MM.1S (cell line): Measurements from ENCODE around the gene NPW.

ENCODE experiments used
- DNase-seq: peaks from one replicate; pipeline ENCODE4 v3.0.0-alpha.2; 2015
- H2AFZ ChIP-seq: fragments of 300-600 bp; sonication (generic); 2 replicates; pipeline ENCODE4 v1.6.0; 2016; ENCODE audit warnings: antibody characterized with exemption, low read length
- H3F3A ChIP-seq: fragments of 300-600 bp; sonication (generic); 2 replicates; pipeline ENCODE4 v1.6.1; 2016; ENCODE audit warnings: mild to moderate bottlenecking, antibody characterized with exemption, low read length, moderate library complexity, mixed read lengths; ENCODE audit not compliant: insufficient read depth
- H3K27ac ChIP-seq: fragments of 300-600 bp; sonication (generic); 2 replicates; pipeline ENCODE4 v1.5.1; 2016; ENCODE audit warnings: mild to moderate bottlenecking, low read length
- H3K27me3 ChIP-seq: fragments of 300-600 bp; sonication (generic); replicated peaks from 2 replicates; pipeline ENCODE4 v1.6.0; 2016; ENCODE audit warnings: low read length; ENCODE audit not compliant: insufficient read depth
- H3K36me3 ChIP-seq: fragments of 300-600 bp; sonication (generic); replicated peaks from 2 replicates; pipeline ENCODE4 v1.6.1; 2016; ENCODE audit warnings: mild to moderate bottlenecking, low read length, mixed read lengths; ENCODE audit not compliant: insufficient read depth
- H3K4me1 ChIP-seq: fragments of 300-600 bp; sonication (generic); 2 replicates; pipeline ENCODE4 v1.6.1; 2016; ENCODE audit warnings: low read length, mixed read lengths
- H3K4me2 ChIP-seq: fragments of 300-600 bp; sonication (generic); 2 replicates; pipeline ENCODE4 v1.6.0; 2016; ENCODE audit warnings: low read depth, low read length
- H3K4me3 ChIP-seq: fragments of 300-600 bp; sonication (generic); 2 replicates; pipeline ENCODE4 v1.5.1; 2016; ENCODE audit warnings: low read length, mixed read lengths
- H3K79me2 ChIP-seq: fragments of 300-600 bp; sonication (generic); 2 replicates; pipeline ENCODE4 v1.6.1; 2016; ENCODE audit warnings: mixed run types, low read length, mixed read lengths
- H3K9ac ChIP-seq: fragments of 300-600 bp; sonication (generic); 2 replicates; pipeline ENCODE4 v1.6.1; 2016; ENCODE audit warnings: low read length, mixed read lengths
- H3K9me2 ChIP-seq: fragments of 300-600 bp; sonication (generic); replicated peaks from 2 replicates; pipeline ENCODE4 v1.6.1; 2016; ENCODE audit warnings: mild to moderate bottlenecking, low read length, mixed read lengths; ENCODE audit not compliant: insufficient read depth
- H3K9me3 ChIP-seq: fragments of 300-600 bp; sonication (generic); replicated peaks from 2 replicates; pipeline ENCODE4 v1.6.1; 2016; ENCODE audit warnings: mild to moderate bottlenecking, low read length, mixed read lengths; ENCODE audit not compliant: insufficient read depth
- H4K20me1 ChIP-seq: fragments of 300-600 bp; sonication (generic); 2 replicates; pipeline ENCODE4 v1.6.1; 2016; ENCODE audit warnings: mild to moderate bottlenecking, low read length, moderate library complexity, mixed read lengths; ENCODE audit not compliant: insufficient read depth
- EZH2 ChIP-seq: fragments of 300-600 bp; sonication (generic); optimal IDR thresholded peaks from 2 replicates; pipeline ENCODE3; 2017; ENCODE audit warnings: low read depth, mild to moderate bottlenecking, antibody characterized with exemption, low read length, mixed read lengths
- EZH2phosphoT487 ChIP-seq: fragments of 300-600 bp; sonication (generic); IDR thresholded peaks from 2 replicates; pipeline ENCODE4 v1.6.1; 2018; ENCODE audit warnings: antibody characterized with exemption, low read length
- TF ChIP-seq, protein P1 (sequence below): fragments of 300-600 bp; sonication (generic); IDR thresholded peaks from 2 replicates; pipeline ENCODE4 v1.5.1; 2016; ENCODE audit warnings: antibody characterized with exemption, low read length, mixed read lengths

The NPW gene

DNA sequence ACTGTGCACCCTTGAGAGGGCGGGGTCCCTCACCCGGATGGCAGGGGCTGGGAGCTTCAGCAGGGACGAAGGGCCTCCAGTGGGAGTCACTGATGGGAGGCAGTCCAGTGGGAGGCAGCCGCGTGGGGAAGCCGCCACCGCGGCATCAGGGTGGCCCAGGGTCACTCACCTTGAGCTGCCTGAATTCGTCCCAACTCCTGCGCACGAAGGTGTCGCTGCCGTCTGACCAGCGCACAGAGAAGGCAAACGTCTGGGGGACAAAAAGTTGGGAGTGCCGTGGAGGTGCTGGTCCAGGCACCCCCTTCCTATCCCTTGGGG is 38.9 kb upstream of the NPW start:
- H3K4me1 ChIP-seq: peaks cover 14% of the 10 kb centered on the region
- H3K79me2 ChIP-seq: peaks cover 13% of the 10 kb centered on the region
- no peak overlapping the region for H3K4me2 ChIP-seq
- no peak for DNase-seq
- H3K9me3 ChIP-seq: no peaks in the 10 kb centered on the region
- no peak overlapping the region for H3K27ac ChIP-seq
- H3F3A ChIP-seq: peaks cover 27% of the 10 kb centered on the region
- TF ChIP-seq EZH2phosphoT487 (no peak), EZH2 (no peak)
- TF ChIP-seq, protein P1, sequence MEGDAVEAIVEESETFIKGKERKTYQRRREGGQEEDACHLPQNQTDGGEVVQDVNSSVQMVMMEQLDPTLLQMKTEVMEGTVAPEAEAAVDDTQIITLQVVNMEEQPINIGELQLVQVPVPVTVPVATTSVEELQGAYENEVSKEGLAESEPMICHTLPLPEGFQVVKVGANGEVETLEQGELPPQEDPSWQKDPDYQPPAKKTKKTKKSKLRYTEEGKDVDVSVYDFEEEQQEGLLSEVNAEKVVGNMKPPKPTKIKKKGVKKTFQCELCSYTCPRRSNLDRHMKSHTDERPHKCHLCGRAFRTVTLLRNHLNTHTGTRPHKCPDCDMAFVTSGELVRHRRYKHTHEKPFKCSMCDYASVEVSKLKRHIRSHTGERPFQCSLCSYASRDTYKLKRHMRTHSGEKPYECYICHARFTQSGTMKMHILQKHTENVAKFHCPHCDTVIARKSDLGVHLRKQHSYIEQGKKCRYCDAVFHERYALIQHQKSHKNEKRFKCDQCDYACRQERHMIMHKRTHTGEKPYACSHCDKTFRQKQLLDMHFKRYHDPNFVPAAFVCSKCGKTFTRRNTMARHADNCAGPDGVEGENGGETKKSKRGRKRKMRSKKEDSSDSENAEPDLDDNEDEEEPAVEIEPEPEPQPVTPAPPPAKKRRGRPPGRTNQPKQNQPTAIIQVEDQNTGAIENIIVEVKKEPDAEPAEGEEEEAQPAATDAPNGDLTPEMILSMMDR: no peak
- H3K4me3 ChIP-seq: no peak overlapping the region
- peaks cover 39% of the 10 kb centered on the region for H3K27me3 ChIP-seq
- no peak overlapping the region for H2AFZ ChIP-seq
- no peak overlapping the region for H3K9ac ChIP-seq
- no peaks in the 10 kb centered on the region for H3K36me3 ChIP-seq
- H4K20me1 ChIP-seq: no peaks in the 10 kb centered on the region
- H3K9me2 ChIP-seq: no peaks in the 10 kb centered on the region

- Histone ChIP-seq H3K9ac (no peak within 1 kb of the TSS), H4K20me1 (no peaks in the 10 kb centered on the region), H2AFZ (no peak within 1 kb of the TSS), H3K27ac (no peak within 1 kb of the TSS), H3K27me3 (peaks cover 39% of the 10 kb centered on the region), H3K9me3 (no peaks in the 10 kb centered on the region), H3K4me1 (peaks cover 16% of the 10 kb centered on the region), H3K9me2 (no peaks in the 10 kb centered on the region), H3K4me3 (no peak within 1 kb of the TSS), H3K79me2 (peaks cover 16% of the 10 kb centered on the region), H3F3A (peaks cover 27% of the 10 kb centered on the region), H3K4me2 (no peak within 1 kb of the TSS), H3K36me3 (0 out of 2 replicates have a peak, but pooled peaks cover 1% of the 10 kb centered on the region)
- TF ChIP-seq, protein P1: no peak
- TF ChIP-seq EZH2 (no peak), EZH2phosphoT487 (no peak)
- no peak for DNase-seq
Measured at GRCh38 chr16:1981398-1981836, 38.2 kb upstream of the NPW start, which contains the start of gene NOXO1. TSS of gene NOXO1 (minus strand) at chr16:1981469. CDS start at chr16:1981179, 290 bp downstream.

- Histone ChIP-seq H3K9me2 (no peaks in the 10 kb centered on the region), H3K79me2 (peaks cover 16% of the 10 kb centered on the region), H3F3A (peaks cover 27% of the 10 kb centered on the region), H2AFZ (no peak overlapping the region), H3K4me1 (peaks cover 16% of the 10 kb centered on the region), H3K27ac (no peak overlapping the region), H3K4me3 (no peak overlapping the region), H3K36me3 (0 out of 2 replicates have a peak, but pooled peaks cover 4% of the 10 kb centered on the region), H3K9me3 (no peaks in the 10 kb centered on the region), H3K27me3 (peaks cover 39% of the 10 kb centered on the region), H3K4me2 (no peak overlapping the region), H3K9ac (no peak overlapping the region), H4K20me1 (no peaks in the 10 kb centered on the region)
- TF ChIP-seq, protein P1: no peak
- TF ChIP-seq EZH2: no peak
- TF ChIP-seq EZH2phosphoT487: no peak
- no peak for DNase-seq
Measured at GRCh38 chr16:1982013-1982433, 37.6 kb upstream of the NPW start.
